SJSA1 (cell line): ENCODE results near the gene DDIT3. TPM values are rescaled to one million over a fixed set of nuclear protein-coding genes. Genes with fewer than 3 reads are reported as not detected.
A peak's percentile ranks its signal among the peaks of the same experiment; 100 is the strongest.
"Not testable (repeated sequence)": the region's sequence is repeated elsewhere in the genome, so short reads cannot be mapped to it uniquely, and the experiment has no call there.

Source experiments
- DNase-seq, 2 experiments: peaks; one replicate each; pipeline ENCODE4 v3.0.0-alpha.2; 2015 to 2020; ENCODE audit warnings: low spot score in 2 of 2, low read depth in 1 of 2
- H3K27ac ChIP-seq: fragments of 250-450 bp; sonication (Bioruptor Pico); 2 replicates; pipeline ENCODE4 v1.5.1; 2020; ENCODE audit warnings: mild to moderate bottlenecking, moderate library complexity
- H3K27me3 ChIP-seq: fragments of 250-450 bp; sonication (Bioruptor Pico); replicated peaks from 2 replicates; pipeline ENCODE4 v1.5.1; 2020; ENCODE audit warnings: mild to moderate bottlenecking, moderate library complexity
- H3K36me3 ChIP-seq: fragments of 250-450 bp; sonication (Bioruptor Pico); 2 replicates; pipeline ENCODE4 v1.5.1; 2020; ENCODE audit warnings: mild to moderate bottlenecking
- H3K4me1 ChIP-seq: fragments of 250-450 bp; sonication (Bioruptor Pico); replicated peaks from 2 replicates; pipeline ENCODE4 v1.6.1; 2021; ENCODE audit warnings: mild to moderate bottlenecking
- H3K4me3 ChIP-seq: fragments of 250-450 bp; sonication (Bioruptor Pico); 2 replicates; pipeline ENCODE4 v1.5.1; 2020; ENCODE audit warnings: mild to moderate bottlenecking
- H3K9me3 ChIP-seq: fragments of 250-450 bp; sonication (Bioruptor Pico); replicated peaks from 2 replicates; pipeline ENCODE4 v1.5.1; 2020; ENCODE audit warnings: mild to moderate bottlenecking
- total RNA-seq: library from RNA; depleted of rRNA; stranded (reverse); fragments of >200 nt; shearing (Covaris generic); gene quantifications from 2 replicates; pipeline ENCODE4 v1.2.3, GENCODE V29; 2014; rRNA removed

DDIT3 gene, protein sequence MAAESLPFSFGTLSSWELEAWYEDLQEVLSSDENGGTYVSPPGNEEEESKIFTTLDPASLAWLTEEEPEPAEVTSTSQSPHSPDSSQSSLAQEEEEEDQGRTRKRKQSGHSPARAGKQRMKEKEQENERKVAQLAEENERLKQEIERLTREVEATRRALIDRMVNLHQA
- 564 and 686 TPM in 2 replicates for total RNA-seq

GRCh38 chr12:57520053-57520818, at the start of gene DDIT3:
Gene DDIT3, minus strand, starts transcription at chr12:57520514. Its CDS starts 3,108 bp downstream, at chr12:57517406.
- Histone ChIP-seq H3K36me3 (peaks cover 73% of the 10 kb centered on the region), H3K4me1 (peaks cover 66% of the 10 kb centered on the region), H3K9me3 (no peaks in the 10 kb centered on the region), H3K27ac (peak within 1 kb of the TSS; percentile 95), H3K27me3 (no peaks in the 10 kb centered on the region), H3K4me3 (peak within 1 kb of the TSS; percentile 60)
- DNase-seq = no peak

GRCh38 chr12:57569858-57570257, 49.5 kb upstream of the DDIT3 start:
- Histone ChIP-seq H3K4me1 (no peaks in the 10 kb centered on the region), H3K27me3 (peaks cover 52% of the 10 kb centered on the region), H3K27ac (no peak overlapping the region), H3K9me3 (no peaks in the 10 kb centered on the region; the same call in 1 of the 2 replicates), H3K4me3 (no peak overlapping the region), H3K36me3 (no peaks in the 10 kb centered on the region)
- DNase-seq = peak in 1 of 2 experiments; percentile 76

DNA sequence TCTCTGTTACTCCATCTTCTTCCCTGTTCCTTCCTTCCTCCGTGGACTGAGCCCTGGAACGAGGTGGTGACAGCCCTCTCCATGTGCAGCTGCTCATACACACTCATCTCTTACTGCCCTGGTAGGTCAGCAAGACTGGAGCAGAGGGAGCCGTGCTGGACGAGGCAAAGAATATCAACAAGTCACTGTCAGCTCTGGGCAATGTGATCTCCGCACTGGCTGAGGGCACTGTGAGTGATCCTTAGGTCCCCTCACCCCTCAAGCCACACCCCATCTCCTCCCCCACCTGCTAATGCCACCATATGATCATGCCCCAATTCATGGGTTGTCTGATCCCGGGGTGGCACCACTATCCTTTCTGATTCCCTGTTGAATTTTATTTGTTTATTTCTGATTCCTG, 48.5 kb upstream of the DDIT3 start:
- no peaks in the 10 kb centered on the region for H3K36me3 ChIP-seq
- H3K9me3 ChIP-seq = peaks cover 5% of the 10 kb centered on the region
- H3K4me1 ChIP-seq = no peaks in the 10 kb centered on the region
- H3K27ac ChIP-seq = no peak overlapping the region
- H3K27me3 ChIP-seq = peaks cover 62% of the 10 kb centered on the region
- H3K4me3 ChIP-seq = no peak overlapping the region
- peak in 1 of 2 experiments; percentile 76 for DNase-seq

GRCh38 chr12:57564178-57564740, 43.9 kb upstream of the DDIT3 start:
- H3K4me1 ChIP-seq = peaks cover 7% of the 10 kb centered on the region

DNA sequence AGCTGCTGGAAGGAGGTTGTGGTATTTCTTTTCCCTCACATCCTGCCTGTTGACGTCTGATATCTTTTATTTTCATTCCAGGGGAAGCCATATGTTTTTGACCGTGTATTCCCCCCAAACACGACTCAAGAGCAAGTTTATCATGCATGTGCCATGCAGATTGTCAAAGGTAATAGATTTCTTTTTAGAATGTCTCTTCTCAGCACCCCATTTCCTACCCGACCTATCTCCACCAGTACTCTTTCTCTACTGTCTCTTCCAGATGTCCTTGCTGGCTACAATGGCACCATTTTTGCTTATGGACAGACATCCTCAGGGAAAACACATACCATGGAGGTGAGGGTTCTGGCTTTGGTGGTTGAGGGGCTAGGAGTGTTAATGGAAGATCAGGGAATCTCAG, 43.0 kb upstream of the DDIT3 start:
- Histone ChIP-seq H3K4me3 (no peak overlapping the region), H3K27me3 (peaks cover 63% of the 10 kb centered on the region), H3K36me3 (no peaks in the 10 kb centered on the region), H3K9me3 (peaks cover 13% of the 10 kb centered on the region), H3K27ac (no peak overlapping the region), H3K4me1 (peaks cover 7% of the 10 kb centered on the region)
- peak; percentile 78 to 84 for DNase-seq

More at GRCh38 chr12:57564178-57564740, 43.9 kb upstream of the DDIT3 start:
- peak; percentile 73 to 83 for DNase-seq
- Histone ChIP-seq H3K4me3 (no peak overlapping the region), H3K36me3 (no peaks in the 10 kb centered on the region), H3K27ac (no peak overlapping the region), H3K9me3 (peaks cover 13% of the 10 kb centered on the region), H3K27me3 (peaks cover 71% of the 10 kb centered on the region)

DNA sequence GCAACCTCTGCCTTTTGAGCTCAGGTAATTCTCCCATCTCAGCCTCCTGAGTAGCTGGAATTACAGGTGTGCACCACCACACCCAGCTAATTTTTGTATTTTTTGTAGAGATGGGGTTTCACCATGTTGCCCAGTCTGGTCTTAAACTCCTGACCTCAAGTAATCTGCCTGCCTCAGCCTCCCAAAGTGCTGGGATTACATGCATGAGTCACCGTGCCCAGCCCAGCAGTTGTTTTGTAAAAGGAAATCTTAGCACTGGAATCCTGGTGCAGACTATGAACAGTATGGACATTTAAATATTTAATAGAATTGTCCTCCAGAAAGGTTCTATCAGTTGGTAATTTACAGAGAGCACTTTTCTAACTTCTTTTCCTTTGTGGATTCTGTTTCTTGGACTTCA, 40.8 kb upstream of the DDIT3 start:
- H3K9me3 ChIP-seq = peaks cover 13% of the 10 kb centered on the region
- H3K27ac ChIP-seq, DNase-seq: not testable (repeated sequence)

GRCh38 chr12:57560516-57560915, 40.2 kb upstream of the DDIT3 start:
- Histone ChIP-seq H3K4me3 (no peak overlapping the region), H3K9me3 (peaks cover 13% of the 10 kb centered on the region), H3K27me3 (peaks cover 42% of the 10 kb centered on the region), H3K36me3 (no peaks in the 10 kb centered on the region), H3K27ac (no peak overlapping the region), H3K4me1 (peaks cover 7% of the 10 kb centered on the region)
- peak; percentile 81 to 86 for DNase-seq

More for the DNA sequence above, 40.8 kb upstream of the DDIT3 start:
- peaks cover 48% of the 10 kb centered on the region for H3K27me3 ChIP-seq
- not testable (repeated sequence) for H3K4me1 ChIP-seq, H3K36me3 ChIP-seq, H3K4me3 ChIP-seq

GRCh38 chr12:57558864-57559263, 38.5 kb upstream of the DDIT3 start:
- Histone ChIP-seq H3K9me3 (peaks cover 8% of the 10 kb centered on the region), H3K36me3 (no peaks in the 10 kb centered on the region), H3K27ac (no peak overlapping the region), H3K4me1 (peaks cover 7% of the 10 kb centered on the region), H3K27me3 (peaks cover 31% of the 10 kb centered on the region), H3K4me3 (no peak overlapping the region)
- DNase-seq = peak; percentile 69 to 86

DNA sequence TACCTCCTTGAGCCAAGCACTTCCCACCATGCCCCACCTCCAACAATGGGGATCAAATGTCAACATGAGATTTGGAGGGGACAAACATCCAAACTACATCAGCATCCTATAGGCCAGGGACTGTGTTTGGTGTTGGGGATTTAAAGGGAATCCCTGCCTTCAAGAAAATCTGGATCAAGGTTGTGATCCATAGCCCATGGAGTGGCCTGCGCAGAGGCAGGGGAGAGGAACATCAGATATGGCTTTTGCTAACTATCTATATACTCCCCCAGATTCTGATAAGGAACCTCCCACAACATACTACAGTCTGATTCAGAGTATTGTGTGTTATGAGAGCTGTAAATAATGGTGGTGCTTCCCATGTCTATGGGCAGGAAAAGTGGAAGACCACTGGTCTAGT, 34.6 kb upstream of the DDIT3 start:
- Histone ChIP-seq H3K4me1 (peaks cover 27% of the 10 kb centered on the region), H3K4me3 (no peak overlapping the region), H3K36me3 (no peaks in the 10 kb centered on the region), H3K27ac (no peak overlapping the region), H3K9me3 (no peaks in the 10 kb centered on the region), H3K27me3 (0 out of 2 replicates have a peak, but pooled peaks cover 4% of the 10 kb centered on the region)
- peak; percentile 76 to 81 for DNase-seq

GRCh38 chr12:57554453-57554852, 34.1 kb upstream of the DDIT3 start:
- no peak overlapping the region for H3K4me3 ChIP-seq
- H3K9me3 ChIP-seq = no peaks in the 10 kb centered on the region
- peaks cover 28% of the 10 kb centered on the region for H3K4me1 ChIP-seq
- H3K27ac ChIP-seq = no peak overlapping the region
- H3K27me3 ChIP-seq = 0 out of 2 replicates have a peak, but pooled peaks cover 4% of the 10 kb centered on the region
- peak; percentile 72 to 85 for DNase-seq
- H3K36me3 ChIP-seq = no peaks in the 10 kb centered on the region

- Histone ChIP-seq H3K27me3 (0 out of 2 replicates have a peak, but pooled peaks cover 4% of the 10 kb centered on the region), H3K9me3 (no peaks in the 10 kb centered on the region), H3K4me1 (peaks cover 28% of the 10 kb centered on the region), H3K4me3 (no peak overlapping the region), H3K36me3 (no peaks in the 10 kb centered on the region), H3K27ac (no peak overlapping the region)
- peak; percentile 77 to 81 for DNase-seq
These were observed 33.3 kb upstream of the DDIT3 start for GRCh38 chr12:57553343-57554202.

- no peaks in the 10 kb centered on the region for H3K9me3 ChIP-seq
- DNase-seq = no peak
- peaks cover 28% of the 10 kb centered on the region for H3K4me1 ChIP-seq
- H3K27ac ChIP-seq = no peak overlapping the region
- no peak overlapping the region for H3K4me3 ChIP-seq
- H3K27me3 ChIP-seq = 0 out of 2 replicates have a peak, but pooled peaks cover 4% of the 10 kb centered on the region
- no peaks in the 10 kb centered on the region for H3K36me3 ChIP-seq
These were observed 32.6 kb upstream of the DDIT3 start for GRCh38 chr12:57552835-57553313.

DNA sequence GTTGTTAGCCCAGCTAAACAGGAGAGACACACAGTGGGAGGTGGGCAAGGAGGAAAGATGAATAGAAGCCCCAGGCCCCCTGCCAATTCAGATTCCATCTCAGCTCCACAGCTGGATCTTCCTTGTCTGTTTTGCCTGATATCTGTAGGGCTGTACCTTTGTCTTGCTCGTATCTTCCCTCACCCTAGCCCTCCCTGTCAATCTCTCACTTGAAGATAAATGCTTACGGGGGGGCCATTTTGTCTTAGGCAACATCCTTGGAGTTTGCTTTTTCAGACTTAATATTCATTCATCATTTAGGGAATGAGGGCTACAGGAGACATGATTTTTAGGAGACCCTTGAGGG, 32.0 kb upstream of the DDIT3 start:
- Histone ChIP-seq H3K4me1 (peaks cover 32% of the 10 kb centered on the region), H3K36me3 (no peaks in the 10 kb centered on the region), H3K4me3 (no peak overlapping the region), H3K27ac (no peak overlapping the region), H3K9me3 (no peaks in the 10 kb centered on the region), H3K27me3 (0 out of 2 replicates have a peak, but pooled peaks cover 6% of the 10 kb centered on the region)
- DNase-seq = peak in 1 of 2 experiments; percentile 81
